K562 (cell line): Measurements from ENCODE around the gene TAF11L13. TPM values are rescaled to one million over a fixed set of nuclear protein-coding genes. Genes with fewer than 3 reads are reported as not detected.

ENCODE experiments used
- ATAC-seq: fragments of 200-7000 bp; cut with Tn5 transposase; 3 replicates; pipeline ENCODE4 v1.9.1; 2020; ENCODE audit warnings: moderate library complexity
- BruUV-seq: library from RNA; stranded (reverse); fragments of 400-500 nt; replicated peaks from 2 replicates; lab custom pipeline; 2021; lab: Mats Ljungman, UMichigan
- CTCF ChIA-PET: fragments of 300-600 bp; formaldehyde crosslinking; extraction: SDS; loops from one replicate; lab custom pipeline; 2021; ENCODE audit warnings: low intra/inter-chr PET ratio; lab: Yijun Ruan, JAX
- POLR2A ChIA-PET: fragments of 300-600, 350-650 bp; sonication (Branson Sonifier 250); formaldehyde crosslinking; extraction: SDS; loops from one replicate; lab custom pipeline; 2021; ENCODE audit warnings: antibody characterized with exemption, inconsistent platforms; lab: Yijun Ruan, JAX
- DNase-seq, 4 experiments: peaks; one replicate each; pipeline versions ENCODE4 v3.0.0 to v3.0.0-alpha.2; 2011 to 2018; ENCODE audit warnings: low spot score in 3 of 4, mixed read lengths in 3 of 4; ENCODE audit errors: extremely low read depth in 1 of 4
- FAIRE-seq: peaks from 2 replicates; lab custom pipeline; 2011; peaks lifted over from hg19 to GRCh38; lab: Jason Lieb, UNC
- H2AFZ ChIP-seq: 2 replicates; pipeline ENCODE4 v1.6.0; 2011; ENCODE audit warnings: low read depth, low read length, control low read depth, inconsistent platforms
- H3K27ac ChIP-seq: fragments of 200-600 bp; 3 replicates; pipeline ENCODE4 v1.8.0; 2011; ENCODE audit warnings: low read depth, mild to moderate bottlenecking, control low read depth, inconsistent platforms, low read length, moderate library complexity, mixed read lengths; ENCODE audit errors: extremely low read depth
- H3K27me3 ChIP-seq, 2 experiments: fragments of 300-600 bp in 1 of 2; 2 replicates in 1 of 2; 3 replicates in 1 of 2; pipeline versions ENCODE4 v1.6.0 to v1.8.0; 2011; ENCODE audit warnings: inconsistent platforms in 2 of 2, low read length in 2 of 2, mild to moderate bottlenecking in 1 of 2, mixed read lengths in 1 of 2, moderate library complexity in 1 of 2; ENCODE audit not compliant: control insufficient read depth in 2 of 2, insufficient read depth in 2 of 2
- H3K36me3 ChIP-seq: fragments of 300-600 bp; 3 replicates; pipeline ENCODE4 v1.8.0; 2011; ENCODE audit warnings: mild to moderate bottlenecking, low read length, inconsistent platforms; ENCODE audit not compliant: control insufficient read depth, insufficient read depth
- H3K4me1 ChIP-seq, 2 experiments: fragments of 200-600 bp in 1 of 2; replicated peaks in 1 of 2; 2 replicates in 1 of 2; 3 replicates in 1 of 2; pipeline versions ENCODE4 v1.5.1 to v1.8.0; 2011; ENCODE audit warnings: inconsistent platforms in 2 of 2, low read length in 2 of 2, mild to moderate bottlenecking in 1 of 2, mixed read lengths in 1 of 2, moderate library complexity in 1 of 2; ENCODE audit not compliant: control insufficient read depth in 2 of 2, insufficient read depth in 2 of 2
- H3K4me2 ChIP-seq: 2 replicates; pipeline ENCODE4 v1.6.1; 2011; ENCODE audit warnings: low read length, control low read depth, inconsistent platforms, mixed read lengths; ENCODE audit not compliant: insufficient read depth
- H3K4me3 ChIP-seq: fragments of 200-600 bp; sonication (generic), shearing (Covaris generic); 2 replicates; pipeline ENCODE4 v1.5.1; 2016; ENCODE audit warnings: control low read depth, inconsistent platforms
- H3K79me2 ChIP-seq: fragments of 200-600 bp; 3 replicates; pipeline ENCODE4 v1.8.0; 2011; ENCODE audit warnings: low read length, inconsistent platforms; ENCODE audit not compliant: control insufficient read depth, insufficient read depth
- H3K9ac ChIP-seq, 2 experiments: 2 replicates each; pipeline versions ENCODE4 v1.6.0 to v1.6.1; 2011; ENCODE audit warnings: low read depth in 2 of 2, low read length in 2 of 2, control low read depth in 1 of 2, inconsistent platforms in 1 of 2, mild to moderate bottlenecking in 1 of 2, mixed read lengths in 1 of 2; ENCODE audit not compliant: insufficient read depth in 1 of 2
- H3K9me1 ChIP-seq: one replicate; pipeline ENCODE4 v1.6.0; 2011; ENCODE audit warnings: inconsistent platforms, mild to moderate bottlenecking, low read length, moderate library complexity; ENCODE audit not compliant: control insufficient read depth, insufficient read depth
- H3K9me3 ChIP-seq: replicated peaks from 2 replicates; pipeline ENCODE4 v1.5.1; 2011; ENCODE audit warnings: low read depth, low read length, inconsistent platforms; ENCODE audit not compliant: control insufficient read depth, insufficient read depth
- H4K20me1 ChIP-seq: replicated peaks from 2 replicates; pipeline ENCODE4 v1.6.1; 2011; ENCODE audit warnings: low read length, inconsistent platforms, mixed read lengths; ENCODE audit not compliant: control insufficient read depth, insufficient read depth
- ARID3A ChIP-seq: IDR thresholded peaks from 2 replicates; pipeline ENCODE4 v1.6.1; 2012; ENCODE audit warnings: low read depth, low read length, improper control_type of control experiment, borderline replicate concordance
- CBFB ChIP-seq: sonication (generic); formaldehyde crosslinking; IDR thresholded peaks from 2 replicates; pipeline ENCODE4 v1.4.0; 2020; ENCODE audit warnings: mild to moderate bottlenecking, missing genetic modification reagents
- CCAR2 ChIP-seq: fragments of 200-400 bp; formaldehyde crosslinking; IDR thresholded peaks from 2 replicates; pipeline ENCODE4 v1.6.1; 2017; ENCODE audit warnings: mild to moderate bottlenecking, low read depth, low read length
- HMBOX1 ChIP-seq: sonication (generic); IDR thresholded peaks from 2 replicates; pipeline ENCODE4 v1.6.1; 2016
- NCOA1 ChIP-seq: fragments of 450-650 bp; IDR thresholded peaks from 2 replicates; pipeline ENCODE4 v1.6.1; 2016; ENCODE audit warnings: low read depth
- NFE2L1 ChIP-seq: fragments of 450-650 bp; IDR thresholded peaks from 2 replicates; pipeline ENCODE4 v1.6.1; 2016; ENCODE audit warnings: missing genetic modification characterization, low read depth, mild to moderate bottlenecking, missing compliant biosample characterization, moderate library complexity, borderline replicate concordance
- PHF8 ChIP-seq: fragments of 200-600 bp; sonication (generic); IDR thresholded peaks from 2 replicates; pipeline ENCODE4 v1.6.1; 2012; ENCODE audit warnings: mixed run types, mild to moderate bottlenecking, inconsistent platforms, low read length, moderate library complexity, borderline replicate concordance
- SNRNP70 ChIP-seq: fragments of 200-400 bp; formaldehyde crosslinking; optimal IDR thresholded peaks from 2 replicates; pipeline ENCODE3; 2017; ENCODE audit warnings: low read depth, low read length
- SPI1 ChIP-seq: IDR thresholded peaks from 2 replicates; pipeline ENCODE4 v1.6.1; 2011; ENCODE audit warnings: low read depth, low read length, control low read depth, borderline replicate concordance
- TAF7 ChIP-seq: fragments of 450-650 bp; IDR thresholded peaks from 2 replicates; pipeline ENCODE4 v1.6.1; 2016; ENCODE audit warnings: missing genetic modification characterization, missing compliant biosample characterization
- ZNF3 ChIP-seq: fragments of 250-450 bp; sonication (Bioruptor Pico); IDR thresholded peaks from 2 replicates; pipeline ENCODE4 v1.5.0; 2021; ENCODE audit warnings: mild to moderate bottlenecking, moderate library complexity
- ZNF696 ChIP-seq: fragments of 250-450 bp; sonication (Bioruptor Pico); conservative IDR thresholded peaks from 2 replicates; pipeline ENCODE4 v1.4.0; 2020; ENCODE audit warnings: mild to moderate bottlenecking, moderate library complexity
- ZNF75A ChIP-seq: fragments of 450-650 bp; formaldehyde crosslinking; IDR thresholded peaks from 2 replicates; pipeline ENCODE4 v1.4.0; 2020; ENCODE audit warnings: mild to moderate bottlenecking
- WGBS: fragments of 100-300 bp; shearing (Covaris generic); methylation state at CpG from one replicate; pipeline ENCODE4 v1.1.6; 2016; ENCODE audit warnings: low coverage, mixed read lengths; ENCODE audit not compliant: insufficient coverage; ENCODE audit errors: missing lambda C conversion rate; 5-methylcytosine and 5-hydroxymethylcytosine counted together
- in situ Hi-C: fragments of 300-500 bp; cut with MboI; formaldehyde crosslinking; loops from 4 replicates; pipeline ENCODE4 v1.15.0; 2018; ENCODE audit warnings: inconsistent platforms, mixed read lengths
- intact Hi-C: fragments of 100-400 bp; cut with micrococcal nuclease; formaldehyde crosslinking; loops from 2 replicates; pipeline ENCODE4 v1.14.2; 2022
- polyA plus RNA-seq, 8 experiments: library from polyadenylated mRNA; depleted of rRNA in 4 of 8; stranded (reverse) in 5 of 8; unstranded in 3 of 8; fragments of >200 nt; fragmentation: Nextera tagmentation in 2 of 8; fragmentation: Illumina TruSeq in 1 of 8; extraction: Ambion mirVana in 2 of 8; extraction: Trizol in 1 of 8; gene quantifications; 2 replicates each; pipeline versions ENCODE4 v1.2.1 to v1.2.3, GENCODE V29; 2011 to 2014; ENCODE audit warnings: inconsistent platforms in 1 of 8, missing spikeins in 1 of 8
- total RNA-seq, 7 experiments: library from RNA; depleted of rRNA in 6 of 7; stranded (reverse); fragments of >200 nt in 6 of 7; fragmentation: Illumina TruSeq in 2 of 7; extraction: Trizol in 2 of 7; gene quantifications; 2 replicates each; pipeline versions ENCODE4 v1.2.1 to v1.2.3, GENCODE V29; 2011 to 2021; ENCODE audit warnings: low replicate concordance in 1 of 7
- TF ChIP-seq, protein P1 (sequence below): fragments of 450-650 bp; IDR thresholded peaks from 2 replicates; pipeline ENCODE4 v1.7.1; 2018; ENCODE audit warnings: mild to moderate bottlenecking, low read depth; ENCODE audit not compliant: partially characterized antibody

Gene TAF11L13
- total and polyA plus RNA-seq, 9 of the 15 experiments (the other 6 are each of a cell fraction or from before 2014, with no cell fraction given), result not detected

GRCh38 chr5:17665836-17666235, 33.9 kb downstream of the TAF11L13 start (continued):
- TF ChIP-seq HMBOX1, result no peak
- no peak for TF ChIP-seq ARID3A
- no peak for TF ChIP-seq PHF8
- TF ChIP-seq SNRNP70, result no peak
- TF ChIP-seq CBFB (CRISPR knock-in tag), result no peak
- TF ChIP-seq ZNF696 (CRISPR knock-in tag), result no peak
- TF ChIP-seq TAF7 (tag), result no peak

DNA sequence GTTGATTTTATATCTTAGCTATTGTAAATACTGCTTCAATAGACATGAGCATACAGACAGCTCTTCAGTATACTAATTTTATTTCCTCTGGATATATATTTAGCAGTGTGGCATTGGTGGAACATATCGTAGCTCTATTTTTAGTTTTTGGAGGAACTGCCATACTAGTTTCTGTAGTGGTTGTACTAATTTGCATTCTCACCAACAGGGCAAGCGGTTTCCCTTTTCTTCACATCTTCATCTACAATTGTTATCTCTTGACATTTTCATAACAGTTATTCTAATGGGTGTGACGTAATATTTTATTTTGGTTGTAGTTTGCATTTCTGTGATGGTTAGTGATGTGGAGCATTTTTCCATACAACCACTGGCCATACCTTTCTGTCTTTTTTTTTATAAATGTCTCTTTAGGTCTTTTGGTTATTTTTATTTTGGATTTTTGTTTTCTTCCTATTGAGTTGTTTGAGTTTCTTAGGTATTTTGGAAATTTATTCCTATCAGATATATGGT, 34.9 kb downstream of the TAF11L13 start:
- no peak for FAIRE-seq
- intact Hi-C loops (no loop called here), in situ Hi-C loops (no loop called here)
- no peaks in the 10 kb centered on the region for H3K27me3 ChIP-seq
- no peak overlapping the region for H3K4me2 ChIP-seq
- H3K4me1 ChIP-seq, result no peaks in the 10 kb centered on the region
- no peak overlapping the region for H3K9ac ChIP-seq
- H3K79me2 ChIP-seq, result no peaks in the 10 kb centered on the region
- H2AFZ ChIP-seq, result no peak overlapping the region
- ATAC-seq, result no peak
- H3K9me1 ChIP-seq, result no peaks in the 10 kb centered on the region
- WGBS, result 0% methylated on average over 3 of the region's 3 CpGs
- no peak overlapping the region for H3K4me3 ChIP-seq
- H3K27ac ChIP-seq, result no peak overlapping the region
- ChIA-PET CTCF (no interaction called here), POLR2A (no interaction called here)
- H4K20me1 ChIP-seq, result no peaks in the 10 kb centered on the region
- no peaks in the 10 kb centered on the region for H3K9me3 ChIP-seq
- no TSS peak for BruUV-seq
- DNase-seq, result no peak
- H3K36me3 ChIP-seq, result no peaks in the 10 kb centered on the region
- no peak for TF ChIP-seq NCOA1
- TF ChIP-seq NFE2L1 (tag), result no peak
- TF ChIP-seq CCAR2, result no peak
- TF ChIP-seq, protein P1, sequence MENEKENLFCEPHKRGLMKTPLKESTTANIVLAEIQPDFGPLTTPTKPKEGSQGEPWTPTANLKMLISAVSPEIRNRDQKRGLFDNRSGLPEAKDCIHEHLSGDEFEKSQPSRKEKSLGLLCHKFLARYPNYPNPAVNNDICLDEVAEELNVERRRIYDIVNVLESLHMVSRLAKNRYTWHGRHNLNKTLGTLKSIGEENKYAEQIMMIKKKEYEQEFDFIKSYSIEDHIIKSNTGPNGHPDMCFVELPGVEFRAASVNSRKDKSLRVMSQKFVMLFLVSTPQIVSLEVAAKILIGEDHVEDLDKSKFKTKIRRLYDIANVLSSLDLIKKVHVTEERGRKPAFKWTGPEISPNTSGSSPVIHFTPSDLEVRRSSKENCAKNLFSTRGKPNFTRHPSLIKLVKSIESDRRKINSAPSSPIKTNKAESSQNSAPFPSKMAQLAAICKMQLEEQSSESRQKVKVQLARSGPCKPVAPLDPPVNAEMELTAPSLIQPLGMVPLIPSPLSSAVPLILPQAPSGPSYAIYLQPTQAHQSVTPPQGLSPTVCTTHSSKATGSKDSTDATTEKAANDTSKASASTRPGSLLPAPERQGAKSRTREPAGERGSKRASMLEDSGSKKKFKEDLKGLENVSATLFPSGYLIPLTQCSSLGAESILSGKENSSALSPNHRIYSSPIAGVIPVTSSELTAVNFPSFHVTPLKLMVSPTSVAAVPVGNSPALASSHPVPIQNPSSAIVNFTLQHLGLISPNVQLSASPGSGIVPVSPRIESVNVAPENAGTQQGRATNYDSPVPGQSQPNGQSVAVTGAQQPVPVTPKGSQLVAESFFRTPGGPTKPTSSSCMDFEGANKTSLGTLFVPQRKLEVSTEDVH, result no peak
- no peak for TF ChIP-seq ZNF3 (CRISPR knock-in tag)
- no peak for TF ChIP-seq ZNF75A
- TF ChIP-seq SPI1, result no peak
